NT2/D1 (cell line): ENCODE measurements around the gene EMC8.

Experiments used
- SUZ12 ChIP-seq: IDR thresholded peaks from 2 replicates; pipeline ENCODE4 v1.6.1; 2011; ENCODE audit not compliant: insufficient read length, insufficient read depth; ENCODE audit errors: extremely low read depth
- YY1 ChIP-seq: IDR thresholded peaks from 2 replicates; pipeline ENCODE4 v1.6.1; 2011; ENCODE audit not compliant: insufficient read length, insufficient read depth
- ZNF274 ChIP-seq: IDR thresholded peaks from 2 replicates; pipeline ENCODE4 v1.6.1; 2011; ENCODE audit warnings: mild to moderate bottlenecking, low read depth, low read length

DNA sequence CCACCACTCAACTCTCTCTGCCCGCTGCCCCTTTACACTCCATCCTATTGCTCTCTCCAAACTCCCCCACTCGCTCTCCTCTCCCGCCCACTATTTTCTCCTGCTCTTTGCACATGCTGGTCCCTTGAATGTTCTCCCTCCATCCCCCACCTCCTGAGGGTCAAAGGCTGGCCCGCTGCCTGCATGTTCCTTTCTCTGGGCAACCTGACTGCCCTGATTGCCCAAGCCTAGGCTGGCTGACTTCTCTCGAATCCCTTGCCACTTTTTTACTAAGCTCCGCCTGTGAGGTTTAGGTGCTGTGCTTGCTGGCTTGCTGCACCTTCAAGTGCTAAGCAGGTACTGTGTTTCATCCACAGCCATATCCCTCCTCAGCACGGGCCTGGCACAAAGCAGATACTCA lies 2.7 kb downstream of the EMC8 start:
- no peak for TF ChIP-seq ZNF274
- TF ChIP-seq YY1: no peak
- TF ChIP-seq SUZ12: no peak
